Stimulated activated CD8-positive, alpha-beta memory T cell treated with anti-CD3 and anti-CD28 coated beads, Interleukin-2, amount 100 ng/mL, for 1 hour (primary cell): ENCODE measurements around the gene FGD5.
"Not testable (repeated sequence)": the region's sequence is repeated elsewhere in the genome, so short reads cannot be mapped to it uniquely, and the experiment has no call there.

ENCODE experiments used
- DNase-seq, 2 donors: peaks; one replicate each; pipeline ENCODE4 v3.0.0-alpha.2; 2020; ENCODE audit warnings: low read depth in 2 of 2

FGD5 gene

GRCh38 chr3:14877469-14877868 lies 58.7 kb downstream of the FGD5 start:
- DNase-seq: no peak

GRCh38 chr3:14879211-14879874 lies 60.6 kb downstream of the FGD5 start:
- DNase-seq: no peak

- no peak for DNase-seq
These were observed 61.8 kb downstream of the FGD5 start for GRCh38 chr3:14880447-14881106.

DNA sequence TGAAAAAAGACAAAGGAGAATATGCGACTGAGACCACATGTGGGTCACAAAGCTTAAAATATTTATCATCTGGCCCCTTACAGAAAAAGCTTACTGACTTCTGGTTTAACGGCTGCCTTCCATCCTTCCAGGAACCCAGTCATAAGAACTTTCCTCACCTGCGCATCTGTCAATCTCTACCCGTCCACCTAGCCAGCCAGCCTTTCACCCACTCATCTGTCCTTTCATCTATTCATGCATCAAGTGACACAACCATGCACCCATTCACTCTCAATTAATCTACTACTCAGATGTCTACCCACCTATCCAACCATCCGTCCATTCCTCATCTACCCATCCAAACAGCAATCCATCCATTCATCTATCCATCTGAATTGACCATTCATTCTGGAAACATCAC lies 64.5 kb downstream of the FGD5 start:
- no peak for DNase-seq

GRCh38 chr3:14884665-14885064 lies 65.9 kb downstream of the FGD5 start:
- DNase-seq: no peak

- DNase-seq: no peak
These were observed 66.5 kb downstream of the FGD5 start for GRCh38 chr3:14885307-14885706.

DNA sequence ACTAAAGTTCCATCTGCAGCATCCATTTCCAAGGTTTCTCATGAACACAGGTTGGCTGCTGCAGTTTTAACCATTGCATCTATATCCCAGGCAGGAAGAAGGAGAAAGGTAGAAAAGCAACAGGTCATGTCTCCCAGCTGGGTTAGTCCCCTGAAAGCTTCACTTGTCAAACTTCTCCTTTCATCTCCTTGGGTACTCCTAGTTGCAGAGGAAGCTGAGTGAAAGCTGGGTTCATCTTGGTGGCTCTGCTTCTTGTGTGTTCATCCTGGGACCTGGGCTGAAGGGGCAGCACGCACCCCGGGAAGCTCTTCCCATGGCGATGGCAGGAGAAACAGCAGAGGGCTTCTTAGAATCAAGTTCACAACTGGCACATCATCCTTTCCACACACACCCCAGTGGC lies 67.3 kb downstream of the FGD5 start:
- DNase-seq: no peak

GRCh38 chr3:14889205-14889604 lies 70.4 kb downstream of the FGD5 start:
- no peak for DNase-seq

GRCh38 chr3:14889943-14890342 lies 71.2 kb downstream of the FGD5 start:
- no peak for DNase-seq

DNA sequence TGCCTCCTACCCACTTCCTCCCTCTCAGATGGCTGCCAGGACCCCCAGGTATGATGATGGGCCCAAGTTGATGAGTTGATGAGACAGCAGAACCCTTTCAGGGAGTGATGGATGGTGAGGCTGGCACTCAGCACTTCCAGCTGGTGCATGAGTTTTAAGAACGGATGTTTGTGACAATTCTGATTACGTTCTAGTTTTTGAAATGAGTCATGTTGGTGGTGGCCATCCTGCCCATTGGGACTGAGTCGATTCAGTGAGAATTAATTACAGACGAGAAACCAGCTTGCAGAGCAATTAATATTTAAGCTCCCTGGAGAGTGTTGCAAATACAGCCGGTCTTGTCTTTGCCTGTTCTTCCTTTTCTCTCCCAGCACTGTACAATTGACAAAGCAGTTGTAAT lies 71.7 kb downstream of the FGD5 start:
- no peak for DNase-seq

- DNase-seq: no peak
These were observed 72.7 kb downstream of the FGD5 start for GRCh38 chr3:14891135-14892132.

DNA sequence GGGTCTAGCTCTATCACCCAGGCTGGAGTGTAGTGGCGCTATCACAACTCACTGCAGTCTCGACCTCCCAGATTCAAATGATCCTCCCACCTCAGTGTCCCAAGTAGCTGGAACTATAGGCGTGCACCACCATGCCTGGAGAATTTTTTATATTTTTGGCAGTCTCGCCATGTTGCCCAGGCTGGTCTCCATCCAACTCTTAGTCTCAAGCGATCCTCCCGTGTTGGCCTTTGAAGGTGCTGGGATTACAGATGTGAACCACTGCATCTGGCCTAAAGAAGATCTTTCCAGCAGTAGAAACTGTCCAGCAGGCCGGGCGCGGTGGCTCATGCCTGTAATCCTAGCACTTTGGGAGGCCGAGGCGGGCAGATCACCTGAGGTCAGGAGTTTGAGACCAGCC lies 73.5 kb downstream of the FGD5 start:
- no peak for DNase-seq

GRCh38 chr3:14894085-14894484 lies 75.3 kb downstream of the FGD5 start:
- DNase-seq: no peak

- DNase-seq: no peak
These were observed 78.5 kb downstream of the FGD5 start for GRCh38 chr3:14897266-14897665.

DNA sequence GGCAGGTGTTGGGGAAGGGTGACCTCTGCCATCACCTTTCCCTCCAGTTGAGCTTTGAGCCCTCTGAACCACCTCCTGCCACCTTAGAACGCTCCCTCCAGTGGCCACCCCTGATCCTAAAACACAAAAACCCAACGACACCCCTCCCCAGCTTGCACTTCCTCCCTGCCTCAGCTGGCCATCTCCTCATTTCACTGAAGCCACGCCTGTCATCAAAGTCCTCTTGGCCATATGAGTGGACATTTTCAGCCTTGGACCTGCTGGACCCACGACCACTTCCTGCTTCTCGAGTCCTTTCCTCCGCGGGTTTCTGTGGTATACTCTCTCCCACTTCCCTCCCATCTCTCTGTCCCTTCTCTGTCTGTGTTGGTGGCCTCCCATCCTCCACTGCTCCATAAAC lies 80.2 kb downstream of the FGD5 start:
- DNase-seq: no peak

GRCh38 chr3:14899993-14900618 lies 81.3 kb downstream of the FGD5 start:
- DNase-seq: no peak

GRCh38 chr3:14900881-14901873 lies 82.4 kb downstream of the FGD5 start:
- no peak for DNase-seq

GRCh38 chr3:14902719-14903118 lies 84.0 kb downstream of the FGD5 start:
- no peak for DNase-seq

GRCh38 chr3:14903501-14903900 lies 84.7 kb downstream of the FGD5 start:
- not testable (repeated sequence) for DNase-seq

- no peak for DNase-seq
These were observed 86.4 kb downstream of the FGD5 start for GRCh38 chr3:14905055-14905657.
